Activated T-helper 9 cell treated with anti-CD3 and anti-CD28 coated beads, Interleukin-2, amount 50 U/mL, for 16 hours (primary cell): Measurements from ENCODE around the gene CELA2A.
"Not testable (repeated sequence)": the region's sequence is repeated elsewhere in the genome, so short reads cannot be mapped to it uniquely, and the experiment has no call there.

Experiments
- DNase-seq: peaks from one replicate; pipeline ENCODE4 v3.0.0-alpha.2; 2020; ENCODE audit warnings: low read depth

The CELA2A gene

DNA sequence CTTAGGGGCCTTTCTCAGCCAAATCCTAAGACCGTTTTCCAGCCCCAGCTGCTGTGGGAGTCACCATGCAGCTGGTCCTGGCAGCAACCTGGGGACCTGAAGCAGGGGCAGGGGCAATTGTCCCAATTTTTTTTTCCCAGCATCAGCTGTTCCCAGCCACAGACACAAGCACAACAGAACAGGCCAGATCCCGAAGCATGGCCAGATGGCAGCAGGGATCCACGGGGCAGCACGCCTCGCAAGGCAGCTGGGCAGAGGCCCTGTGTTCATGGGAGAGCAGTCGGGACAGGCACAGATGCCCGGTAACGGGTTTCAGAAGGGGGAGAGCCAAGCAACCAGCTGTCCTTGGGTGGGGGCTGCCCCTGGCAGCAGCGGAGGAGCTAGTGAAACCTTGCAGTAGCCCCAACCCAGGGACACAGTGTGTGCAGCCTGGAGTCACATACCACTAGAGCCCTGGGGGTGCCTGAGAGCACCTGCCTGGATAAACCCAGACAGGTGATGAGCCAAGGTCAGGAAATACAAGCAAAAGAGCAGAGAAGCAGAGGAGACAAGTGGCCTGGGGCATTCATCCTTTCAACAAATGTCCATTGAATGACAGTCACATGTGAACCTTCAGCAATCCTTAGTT lies 13.4 kb downstream of the CELA2A start:
- DNase-seq, result not testable (repeated sequence)

DNA sequence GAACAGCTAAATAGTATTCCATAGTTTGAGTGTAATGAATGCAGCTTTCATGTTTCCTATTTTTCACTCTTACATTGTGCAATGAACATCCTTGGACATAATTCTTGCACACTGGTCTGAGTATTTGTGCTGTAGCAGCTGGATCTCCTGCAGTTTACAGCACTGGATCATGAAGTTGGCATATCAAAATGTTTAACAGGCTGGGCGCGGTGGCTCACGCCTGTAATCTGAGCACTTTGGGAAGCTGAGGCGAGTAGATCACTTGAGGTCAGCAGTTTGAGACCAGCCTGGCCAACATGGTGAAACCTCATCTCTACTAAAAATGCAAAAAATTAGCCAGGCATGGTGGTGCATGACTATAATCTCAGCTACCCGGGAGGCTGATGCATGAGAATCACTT lies 14.5 kb downstream of the CELA2A start:
- not testable (repeated sequence) for DNase-seq

DNA sequence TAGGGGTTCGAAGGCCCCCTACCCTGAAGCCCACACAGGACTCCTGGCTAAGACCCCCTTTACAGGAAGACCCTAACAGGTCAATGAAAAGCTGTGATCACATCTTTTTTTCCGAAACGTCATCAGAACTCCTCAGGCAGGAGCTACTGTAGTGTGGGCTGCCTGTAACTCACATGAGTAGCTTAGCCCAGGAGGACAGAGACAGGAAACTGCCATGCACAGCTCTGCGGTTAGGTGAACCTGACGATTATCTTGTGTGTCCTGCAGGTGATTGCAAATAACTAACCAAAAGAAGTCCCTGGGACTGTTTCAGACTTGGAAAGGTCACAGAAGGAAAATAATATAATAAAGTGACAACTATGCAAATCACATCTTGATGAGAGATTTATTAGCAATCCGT lies 15.2 kb downstream of the CELA2A start:
- DNase-seq, result not testable (repeated sequence)

DNA sequence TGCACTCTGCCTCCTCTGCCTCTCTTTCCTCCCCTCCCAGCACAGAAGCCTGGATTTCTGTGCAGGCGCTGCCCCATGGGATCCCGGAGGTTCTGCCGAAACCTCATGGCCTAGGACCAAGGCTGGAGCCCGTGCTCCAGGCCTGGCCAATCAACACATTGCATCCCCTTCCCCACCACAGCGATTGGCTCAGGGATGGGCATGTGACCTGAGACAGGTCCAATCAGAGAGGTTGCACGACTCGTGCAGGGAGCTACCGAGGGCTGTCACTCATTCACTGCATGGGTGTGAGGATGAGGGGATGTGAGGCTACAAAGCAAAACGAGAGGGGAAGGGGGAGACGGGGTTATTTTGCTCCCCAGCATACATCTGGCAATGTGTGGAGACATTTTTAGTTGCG lies 16.1 kb downstream of the CELA2A start:
- no peak for DNase-seq

DNA sequence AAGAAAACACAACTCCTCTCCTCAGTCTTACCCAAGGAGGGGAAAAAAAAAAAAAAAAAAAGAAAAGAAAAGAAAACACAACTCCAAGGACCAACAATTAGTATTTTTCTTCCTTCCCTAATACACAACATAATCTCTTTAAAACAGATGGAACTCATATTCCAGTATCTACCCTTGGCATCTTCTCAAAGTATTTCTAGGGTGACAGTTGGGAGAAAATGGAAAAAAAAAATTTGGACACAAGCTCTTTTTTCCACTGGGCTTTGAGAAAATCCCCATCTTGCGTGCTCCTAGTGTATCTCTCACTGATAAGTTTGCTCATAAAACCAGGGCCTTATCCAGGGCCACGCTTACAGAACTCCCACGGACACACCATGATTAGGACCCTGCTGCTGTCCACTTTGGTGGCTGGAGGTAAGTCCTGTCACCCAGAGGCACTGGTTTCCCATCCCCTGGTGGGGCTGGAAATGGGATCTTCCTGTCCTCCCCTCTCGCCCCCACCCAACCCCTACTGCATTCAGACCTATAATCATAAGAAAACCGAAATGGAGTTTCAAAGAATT lies 19.3 kb downstream of the CELA2A start, which contains the start of gene CELA2B:
TSS of gene CELA2B (plus strand) at position 353 of the 563 bp plus-strand sequence. CDS start at position 375, 22 bp downstream.
- no peak for DNase-seq

DNA sequence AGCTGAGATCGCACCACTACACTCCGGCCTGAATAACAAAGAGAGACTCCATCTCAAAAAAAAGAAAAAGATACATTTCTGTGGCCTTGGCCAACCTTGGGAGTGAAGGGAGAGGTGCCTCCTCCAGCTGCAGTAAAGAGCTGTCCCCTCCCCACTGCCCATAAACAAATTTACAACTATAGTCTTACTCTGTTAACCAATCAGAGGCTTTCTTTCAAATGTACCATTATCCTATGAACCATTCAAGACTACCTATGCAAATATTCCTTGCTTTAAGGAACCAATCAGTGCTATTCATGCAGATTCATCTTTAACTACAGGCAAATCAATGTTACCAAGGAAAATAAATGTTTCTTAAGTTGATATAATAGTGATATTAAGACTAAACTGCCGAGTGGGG lies 20.4 kb downstream of the CELA2A start:
- DNase-seq, result no peak

DNA sequence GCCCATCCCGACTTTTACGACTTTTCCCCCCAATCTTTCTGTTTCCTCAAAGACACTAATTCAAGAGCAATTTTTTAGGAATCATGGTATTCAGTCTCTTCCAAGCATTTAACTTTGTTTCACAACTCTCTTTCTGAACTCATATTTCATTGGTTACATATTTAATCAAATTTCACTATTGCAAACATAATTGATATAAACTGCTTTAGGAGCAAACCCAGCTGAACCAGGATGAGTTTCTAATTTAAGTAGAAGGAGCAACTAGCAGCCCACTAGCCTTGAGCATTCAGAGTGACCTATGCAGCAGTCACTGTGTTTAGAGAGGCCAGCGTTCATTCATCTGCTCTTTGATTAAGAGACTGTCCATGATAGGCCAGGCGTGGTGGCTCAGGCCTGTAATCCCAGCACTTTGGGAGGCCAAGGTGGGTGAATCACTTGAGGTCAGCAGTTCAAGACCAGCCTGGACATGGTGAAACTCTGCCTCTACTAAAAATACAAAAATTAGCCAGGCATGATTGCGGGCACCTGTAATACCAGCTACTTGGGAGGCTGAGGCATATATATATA lies 21.2 kb downstream of the CELA2A start:
- no peak for DNase-seq

DNA sequence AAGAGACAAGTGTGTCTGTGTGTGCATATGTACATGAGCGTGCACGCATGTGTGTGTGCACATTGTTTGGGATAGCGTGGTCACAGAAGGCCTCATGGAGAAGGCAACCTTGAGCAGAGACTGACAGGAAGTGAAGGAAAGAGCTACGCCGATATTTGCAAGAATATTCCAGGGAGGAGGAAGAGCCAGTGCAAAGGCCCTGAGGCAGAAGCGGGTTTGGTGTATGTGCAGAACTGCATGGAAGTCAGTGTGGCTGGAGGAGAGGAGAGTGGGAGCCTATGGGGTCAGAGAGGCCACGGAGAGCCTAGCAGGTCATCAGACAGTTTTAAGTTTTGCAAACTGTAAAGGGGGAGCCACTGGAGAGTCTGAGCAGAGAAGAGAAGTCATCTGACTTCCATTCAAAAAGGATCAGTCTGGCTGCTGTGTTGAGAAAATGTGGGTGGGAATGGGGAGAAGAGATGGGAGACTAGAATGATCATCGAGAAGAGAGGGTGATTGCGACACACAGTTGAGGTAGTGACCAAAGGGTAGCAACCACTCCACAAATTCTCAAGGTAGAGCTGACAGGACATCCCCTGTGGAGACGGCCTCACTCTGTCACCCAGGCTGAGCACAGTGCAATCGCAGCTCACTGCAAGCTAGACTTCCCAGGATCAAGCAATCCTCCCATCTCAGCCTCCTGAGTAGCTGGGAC lies 23.3 kb downstream of the CELA2A start:
- no peak for DNase-seq

DNA sequence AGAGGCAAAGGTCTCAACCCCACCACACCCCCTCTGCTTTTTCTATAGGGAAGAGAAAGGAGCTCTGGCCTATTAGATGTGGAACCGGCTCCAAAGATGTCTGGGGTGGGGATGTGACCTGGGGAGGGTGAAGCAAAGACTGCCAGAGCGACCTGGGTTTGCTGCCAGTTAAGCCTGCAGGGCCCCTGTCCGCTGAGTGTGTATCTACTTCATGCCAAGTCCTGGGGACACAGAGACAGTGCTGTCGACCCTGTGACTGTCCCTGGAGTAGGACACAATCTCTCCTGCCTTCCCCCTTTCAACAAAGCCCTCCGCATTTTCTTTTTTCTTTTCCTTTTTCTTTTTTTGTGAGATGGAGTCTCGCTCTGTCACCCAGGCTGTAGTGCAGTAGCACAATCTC lies 25.9 kb downstream of the CELA2A start:
- not testable (repeated sequence) for DNase-seq

DNA sequence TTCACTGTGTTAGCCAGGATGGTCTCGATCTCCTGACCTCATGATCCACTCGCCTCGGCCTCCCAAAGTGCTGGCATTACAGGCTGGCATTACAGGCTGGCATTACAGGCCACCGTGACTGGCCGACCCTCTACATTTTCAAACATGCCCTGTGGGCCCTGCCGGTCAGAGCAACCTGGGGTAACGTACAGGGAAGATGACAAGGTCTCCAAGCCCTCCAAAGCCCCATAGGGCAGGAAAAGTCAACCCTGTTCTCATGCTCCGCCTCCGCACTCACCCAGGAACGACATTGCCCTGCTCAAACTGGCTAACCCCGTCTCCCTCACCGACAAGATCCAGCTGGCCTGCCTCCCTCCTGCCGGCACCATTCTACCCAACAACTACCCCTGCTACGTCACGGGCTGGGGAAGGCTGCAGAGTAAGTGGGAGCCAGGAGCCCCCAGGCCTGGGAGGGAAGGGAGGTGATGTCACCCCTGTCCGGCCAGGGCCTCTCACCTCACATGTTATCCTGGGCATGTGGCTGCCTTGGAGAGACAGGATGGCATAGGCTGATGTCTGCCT lies 26.5 kb downstream of the CELA2A start:
- not testable (repeated sequence) for DNase-seq

DNA sequence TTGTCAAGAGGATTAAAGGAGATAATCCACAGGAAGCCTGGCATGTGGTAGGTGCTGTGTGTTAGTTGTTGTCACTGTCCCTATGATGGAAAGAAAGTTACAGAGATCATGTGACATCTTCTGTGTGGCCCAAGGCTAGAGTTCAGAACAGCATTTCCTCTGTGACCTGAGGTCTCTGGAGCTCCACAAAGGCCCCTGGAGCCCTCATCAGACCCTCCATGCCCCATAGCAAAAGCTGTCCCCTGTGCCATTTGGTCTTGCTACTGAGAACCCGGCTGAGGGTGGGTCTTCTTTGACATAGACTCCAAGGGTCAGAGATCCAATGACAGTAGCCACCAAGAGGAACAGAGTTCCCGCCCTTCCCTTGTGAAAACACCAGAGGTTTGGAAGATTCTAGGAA lies 27.4 kb downstream of the CELA2A start:
- DNase-seq, result no peak

DNA sequence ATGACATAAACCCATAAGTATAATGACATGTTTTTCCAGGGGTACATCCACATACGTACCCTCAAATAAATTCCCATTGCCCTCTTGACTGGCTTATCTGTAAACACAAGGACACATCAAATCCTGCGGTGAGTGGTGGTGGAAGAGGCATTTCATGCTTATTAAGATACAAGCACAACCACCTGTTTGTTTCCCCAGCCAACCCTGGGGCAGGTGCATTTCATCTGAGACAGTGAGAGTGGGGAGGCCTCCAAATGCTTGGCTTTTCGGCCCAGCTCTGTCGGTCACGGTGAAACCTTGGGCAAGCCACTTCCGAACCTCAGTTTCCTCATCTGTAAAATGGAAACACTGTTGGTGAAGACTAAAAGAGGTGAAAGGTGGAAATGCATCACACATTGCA lies 27.9 kb downstream of the CELA2A start:
- DNase-seq, result not testable (repeated sequence)

DNA sequence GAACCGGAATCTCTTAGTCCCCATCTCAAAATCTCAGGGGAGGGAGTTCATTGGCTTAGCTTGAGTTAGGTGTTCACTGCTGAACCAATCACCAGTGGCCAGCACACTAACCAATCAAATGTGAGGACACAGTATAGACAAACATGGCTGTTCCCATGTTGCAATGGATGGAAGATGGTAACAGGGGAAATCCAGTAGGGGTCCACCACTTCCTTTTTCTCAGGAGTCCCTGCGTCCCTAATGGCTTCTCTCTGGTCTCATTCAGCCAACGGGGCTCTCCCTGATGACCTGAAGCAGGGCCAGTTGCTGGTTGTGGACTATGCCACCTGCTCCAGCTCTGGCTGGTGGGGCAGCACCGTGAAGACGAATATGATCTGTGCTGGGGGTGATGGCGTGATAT lies 29.1 kb downstream of the CELA2A start:
- DNase-seq, result no peak

DNA sequence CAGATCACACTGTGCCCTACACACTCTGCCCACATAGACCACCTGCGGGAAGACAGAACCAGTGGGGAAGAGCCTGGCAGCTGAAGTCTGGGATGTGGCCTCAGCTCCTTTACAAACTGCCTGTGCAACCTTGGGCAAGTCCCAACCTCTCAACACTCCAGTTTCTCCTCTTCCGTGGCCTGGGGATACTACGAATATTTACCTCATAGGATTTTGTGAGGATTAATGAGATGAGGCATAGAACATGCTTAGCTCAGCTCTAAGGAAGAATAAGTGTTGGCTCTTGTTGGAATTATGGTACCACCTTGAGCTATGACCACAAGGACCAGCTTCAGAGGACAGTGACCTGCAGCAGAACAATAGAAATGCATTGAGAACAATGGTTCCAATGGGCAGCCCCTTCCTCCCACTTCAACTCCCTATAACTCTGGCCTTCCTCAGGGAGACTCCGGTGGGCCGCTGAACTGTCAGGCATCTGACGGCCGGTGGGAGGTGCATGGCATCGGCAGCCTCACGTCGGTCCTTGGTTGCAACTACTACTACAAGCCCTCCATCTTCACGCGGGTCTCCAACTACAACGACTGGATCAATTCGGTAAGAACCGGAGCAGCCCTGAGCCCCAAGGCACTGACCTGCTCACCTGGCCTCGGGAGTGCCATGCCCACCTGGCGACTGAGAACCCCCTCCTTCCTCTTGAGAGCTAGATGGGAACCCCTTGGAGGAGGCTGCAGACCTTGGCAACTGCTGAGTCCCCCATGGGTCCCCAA lies 30.5 kb downstream of the CELA2A start:
- not testable (repeated sequence) for DNase-seq

DNA sequence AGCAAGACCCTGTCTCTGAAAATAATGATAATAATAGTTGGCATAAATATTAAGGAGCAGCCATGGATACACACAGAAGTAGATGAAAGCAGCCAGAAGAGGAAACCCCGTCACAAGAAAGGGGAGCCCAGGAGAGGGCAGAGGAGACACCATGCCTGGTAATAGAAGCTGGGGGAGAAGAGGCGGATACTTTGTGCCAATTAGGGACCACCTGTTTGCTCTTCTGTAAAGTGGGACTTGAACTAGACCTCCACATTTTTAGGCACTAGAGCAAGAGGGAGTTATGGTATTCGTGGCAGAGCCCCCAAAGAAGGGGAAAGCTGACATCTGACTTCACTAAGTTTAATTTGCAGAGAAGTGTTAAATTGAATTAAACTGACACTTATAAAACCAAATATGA lies 31.8 kb downstream of the CELA2A start:
- no peak for DNase-seq

DNA sequence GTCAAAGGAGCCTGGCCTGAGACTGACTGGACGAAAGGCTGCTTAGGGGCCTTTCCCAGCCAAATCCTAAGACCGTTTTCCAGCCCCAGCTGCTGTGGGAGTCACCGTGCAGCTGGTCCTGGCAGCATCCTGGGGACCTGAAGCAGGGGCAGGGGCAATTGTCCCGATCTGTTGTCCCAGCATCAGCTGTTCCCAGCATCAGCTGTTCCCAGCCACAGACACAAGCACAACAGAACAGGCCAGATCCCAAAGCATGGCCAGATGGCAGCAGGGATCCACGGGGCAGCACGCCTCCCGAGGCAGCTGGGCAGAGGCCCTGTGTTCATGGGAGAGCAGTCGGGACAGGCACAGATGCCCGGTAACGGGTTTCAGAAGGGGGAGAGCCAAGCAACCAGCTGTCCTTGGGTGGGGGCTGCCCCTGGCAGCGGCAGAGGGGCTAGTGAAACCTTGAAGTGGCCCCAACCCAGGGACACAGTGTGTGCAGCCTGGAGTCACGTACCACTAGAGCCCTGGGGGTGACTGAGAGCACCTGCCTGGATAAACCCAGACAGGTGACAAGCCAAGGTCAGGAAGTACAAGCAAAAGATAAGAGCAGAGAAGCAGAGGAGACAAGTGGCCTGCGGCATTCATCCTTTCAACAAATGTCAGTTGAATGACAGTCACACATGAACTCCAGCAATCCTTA lies 32.7 kb downstream of the CELA2A start:
- DNase-seq, result no peak

DNA sequence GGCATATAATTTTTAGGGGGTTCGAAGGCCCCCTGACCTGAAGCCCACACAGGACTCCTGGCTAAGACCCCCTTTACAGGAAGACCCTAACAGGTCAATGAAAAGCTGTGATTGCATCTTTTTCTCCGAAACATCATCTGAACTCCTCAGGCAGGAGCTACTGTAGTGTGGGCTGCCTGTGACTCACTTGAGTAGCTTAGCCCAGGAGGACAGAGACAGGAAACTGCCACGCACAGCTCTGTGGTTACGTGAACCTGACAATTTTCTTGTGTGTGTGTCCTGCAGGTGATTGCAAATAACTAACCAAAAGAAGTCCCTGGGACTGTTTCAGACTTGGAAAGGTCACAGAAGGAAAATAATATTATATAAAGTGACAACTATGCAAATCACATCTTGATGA lies 34.5 kb downstream of the CELA2A start:
- not testable (repeated sequence) for DNase-seq

DNA sequence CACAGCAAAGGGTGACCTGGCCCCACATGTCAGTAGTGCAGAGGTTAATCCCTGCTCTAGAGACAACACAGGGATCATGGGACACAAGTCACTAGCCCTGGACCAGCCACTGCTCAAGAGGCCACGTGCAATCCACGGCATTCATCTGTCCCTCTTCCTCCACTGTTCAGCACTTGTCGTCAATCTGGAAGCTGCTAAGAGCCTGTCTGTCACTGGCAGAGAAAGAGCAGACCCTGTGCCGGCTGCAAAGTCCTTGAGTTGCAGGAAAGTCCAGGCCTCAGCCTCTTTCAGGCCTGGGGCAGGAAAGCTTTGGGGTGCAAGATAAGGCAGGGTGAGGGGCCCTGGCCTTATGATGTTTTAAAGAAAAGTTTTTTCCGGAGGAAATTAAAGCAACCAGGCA lies 36.1 kb downstream of the CELA2A start:
- DNase-seq, result no peak

DNA sequence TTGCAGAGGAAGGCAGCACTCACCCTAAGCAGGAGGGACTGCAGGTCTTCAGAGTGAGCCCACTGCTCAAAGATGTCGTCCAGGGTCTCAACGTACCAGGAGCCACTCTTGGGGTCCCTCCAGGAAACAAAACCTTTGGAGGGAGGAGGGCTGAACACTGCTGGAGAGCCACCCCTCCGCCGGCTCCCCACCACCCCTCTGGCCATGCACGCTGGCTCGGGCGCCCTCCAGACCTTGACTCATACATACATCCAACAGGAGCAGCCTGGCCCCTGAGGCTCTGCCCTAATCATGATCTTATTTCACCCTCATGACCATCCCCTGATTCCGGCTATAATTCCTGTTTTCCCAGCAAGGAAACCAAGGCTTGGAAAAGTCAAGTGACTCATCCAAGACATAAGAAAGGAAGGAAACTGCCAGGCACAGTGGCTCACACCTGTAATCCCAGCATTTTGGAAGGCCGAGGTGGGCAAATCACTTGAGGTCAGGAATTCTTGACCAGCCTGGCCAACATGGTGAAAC lies 37.4 kb downstream of the CELA2A start:
- no peak for DNase-seq

DNA sequence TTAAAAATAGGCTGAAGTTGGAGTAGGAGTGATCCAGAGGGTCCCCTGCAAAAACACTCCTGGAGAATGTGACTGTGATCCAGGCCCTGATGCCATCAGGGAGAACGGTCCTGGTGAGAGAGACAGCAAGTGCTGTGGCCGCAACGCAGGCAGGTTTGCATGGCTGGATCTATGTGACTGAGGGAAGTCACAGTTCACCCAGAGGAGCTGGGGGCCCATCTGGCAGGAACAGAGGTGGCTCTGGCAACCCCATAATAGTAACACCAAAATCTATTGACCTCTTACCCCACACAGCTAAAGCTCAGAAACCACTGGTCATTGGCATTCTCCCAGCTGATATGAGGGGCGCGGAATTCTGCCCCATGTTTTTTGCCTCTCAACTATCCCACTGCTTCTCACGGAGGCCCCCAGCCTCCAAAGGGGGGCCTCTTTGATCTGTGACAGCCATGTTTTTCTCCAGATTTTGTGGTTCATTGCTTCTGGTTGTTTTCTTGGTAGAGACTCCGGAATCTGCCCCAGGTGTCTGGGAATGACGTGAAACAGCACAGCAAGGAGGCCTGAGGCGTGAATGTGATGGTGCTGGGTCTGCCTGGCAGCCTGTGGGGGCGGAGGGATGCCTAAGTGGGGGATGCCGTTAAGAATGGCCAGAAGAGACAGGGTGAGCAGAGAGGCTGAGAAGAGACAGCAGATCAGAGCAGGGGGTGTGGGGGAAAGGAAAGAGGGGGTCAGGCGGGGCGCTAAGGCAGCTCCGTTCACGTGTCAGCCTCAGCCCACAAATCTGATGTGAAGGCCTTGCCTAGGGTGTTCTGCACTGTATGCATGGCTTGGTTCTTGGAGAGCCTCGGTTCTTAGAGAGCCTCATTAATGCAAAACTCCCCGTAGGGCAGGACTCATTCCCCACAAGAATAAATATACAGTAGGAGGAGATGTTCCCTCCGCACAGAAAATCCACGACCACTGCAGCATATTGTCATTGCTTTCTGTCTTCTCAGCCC lies 43.9 kb downstream of the CELA2A start:
- DNase-seq, result no peak
